K562 (cell line): Measurements from ENCODE around the gene SLC49A3. TPM values are rescaled to one million over a fixed set of nuclear protein-coding genes. Genes with fewer than 3 reads are reported as not detected.

Source experiments
- ATAC-seq: fragments of 200-7000 bp; cut with Tn5 transposase; 3 replicates; pipeline ENCODE4 v1.9.1; 2020; ENCODE audit warnings: moderate library complexity
- BruUV-seq: library from RNA; stranded (reverse); fragments of 400-500 nt; replicated peaks from 2 replicates; lab custom pipeline; 2021; lab: Mats Ljungman, UMichigan
- CTCF ChIA-PET: fragments of 300-600 bp; formaldehyde crosslinking; extraction: SDS; loops from one replicate; lab custom pipeline; 2021; ENCODE audit warnings: low intra/inter-chr PET ratio; lab: Yijun Ruan, JAX
- POLR2A ChIA-PET: fragments of 300-600, 350-650 bp; sonication (Branson Sonifier 250); formaldehyde crosslinking; extraction: SDS; loops from one replicate; lab custom pipeline; 2021; ENCODE audit warnings: antibody characterized with exemption, inconsistent platforms; lab: Yijun Ruan, JAX
- DNase-seq, 4 experiments: peaks; one replicate each; pipeline versions ENCODE4 v3.0.0 to v3.0.0-alpha.2; 2011 to 2018; ENCODE audit warnings: low spot score in 3 of 4, mixed read lengths in 3 of 4; ENCODE audit errors: extremely low read depth in 1 of 4
- FAIRE-seq: peaks from 2 replicates; lab custom pipeline; 2011; peaks lifted over from hg19 to GRCh38; lab: Jason Lieb, UNC
- H2AFZ ChIP-seq: 2 replicates; pipeline ENCODE4 v1.6.0; 2011; ENCODE audit warnings: low read depth, low read length, control low read depth, inconsistent platforms
- H3K27ac ChIP-seq: fragments of 200-600 bp; 3 replicates; pipeline ENCODE4 v1.8.0; 2011; ENCODE audit warnings: low read depth, mild to moderate bottlenecking, control low read depth, inconsistent platforms, low read length, moderate library complexity, mixed read lengths; ENCODE audit errors: extremely low read depth
- H3K27me3 ChIP-seq, 2 experiments: fragments of 300-600 bp in 1 of 2; 2 replicates in 1 of 2; 3 replicates in 1 of 2; pipeline versions ENCODE4 v1.6.0 to v1.8.0; 2011; ENCODE audit warnings: inconsistent platforms in 2 of 2, low read length in 2 of 2, mild to moderate bottlenecking in 1 of 2, mixed read lengths in 1 of 2, moderate library complexity in 1 of 2; ENCODE audit not compliant: control insufficient read depth in 2 of 2, insufficient read depth in 2 of 2
- H3K36me3 ChIP-seq: fragments of 300-600 bp; 3 replicates; pipeline ENCODE4 v1.8.0; 2011; ENCODE audit warnings: mild to moderate bottlenecking, low read length, inconsistent platforms; ENCODE audit not compliant: control insufficient read depth, insufficient read depth
- H3K4me1 ChIP-seq, 2 experiments: fragments of 200-600 bp in 1 of 2; replicated peaks in 1 of 2; 2 replicates in 1 of 2; 3 replicates in 1 of 2; pipeline versions ENCODE4 v1.5.1 to v1.8.0; 2011; ENCODE audit warnings: inconsistent platforms in 2 of 2, low read length in 2 of 2, mild to moderate bottlenecking in 1 of 2, mixed read lengths in 1 of 2, moderate library complexity in 1 of 2; ENCODE audit not compliant: control insufficient read depth in 2 of 2, insufficient read depth in 2 of 2
- H3K4me2 ChIP-seq: 2 replicates; pipeline ENCODE4 v1.6.1; 2011; ENCODE audit warnings: low read length, control low read depth, inconsistent platforms, mixed read lengths; ENCODE audit not compliant: insufficient read depth
- H3K4me3 ChIP-seq: fragments of 200-600 bp; sonication (generic), shearing (Covaris generic); 2 replicates; pipeline ENCODE4 v1.5.1; 2016; ENCODE audit warnings: control low read depth, inconsistent platforms
- H3K79me2 ChIP-seq: fragments of 200-600 bp; 3 replicates; pipeline ENCODE4 v1.8.0; 2011; ENCODE audit warnings: low read length, inconsistent platforms; ENCODE audit not compliant: control insufficient read depth, insufficient read depth
- H3K9ac ChIP-seq, 2 experiments: 2 replicates each; pipeline versions ENCODE4 v1.6.0 to v1.6.1; 2011; ENCODE audit warnings: low read depth in 2 of 2, low read length in 2 of 2, control low read depth in 1 of 2, inconsistent platforms in 1 of 2, mild to moderate bottlenecking in 1 of 2, mixed read lengths in 1 of 2; ENCODE audit not compliant: insufficient read depth in 1 of 2
- H3K9me1 ChIP-seq: one replicate; pipeline ENCODE4 v1.6.0; 2011; ENCODE audit warnings: inconsistent platforms, mild to moderate bottlenecking, low read length, moderate library complexity; ENCODE audit not compliant: control insufficient read depth, insufficient read depth
- H3K9me3 ChIP-seq: replicated peaks from 2 replicates; pipeline ENCODE4 v1.5.1; 2011; ENCODE audit warnings: low read depth, low read length, inconsistent platforms; ENCODE audit not compliant: control insufficient read depth, insufficient read depth
- H4K20me1 ChIP-seq: replicated peaks from 2 replicates; pipeline ENCODE4 v1.6.1; 2011; ENCODE audit warnings: low read length, inconsistent platforms, mixed read lengths; ENCODE audit not compliant: control insufficient read depth, insufficient read depth
- ATF7 ChIP-seq: fragments of 450-650 bp; IDR thresholded peaks from 2 replicates; pipeline ENCODE4 v1.7.1; 2014; ENCODE audit warnings: mild to moderate bottlenecking, moderate library complexity
- MAX ChIP-seq: sonication (generic); formaldehyde crosslinking; IDR thresholded peaks from 2 replicates; pipeline ENCODE4 v1.9.0; 2022; ENCODE audit warnings: mild to moderate bottlenecking, missing genetic modification reagents
- PTRF ChIP-seq: fragments of 450-650 bp; IDR thresholded peaks from 2 replicates; pipeline ENCODE4 v1.6.1; 2016; ENCODE audit warnings: mild to moderate bottlenecking, missing genetic modification characterization, missing compliant biosample characterization
- PYGO2 ChIP-seq: fragments of 450-650 bp; IDR thresholded peaks from 2 replicates; pipeline ENCODE4 v1.6.1; 2016; ENCODE audit warnings: mild to moderate bottlenecking, missing genetic modification characterization, moderate library complexity, missing compliant biosample characterization
- SMAD3 ChIP-seq: fragments of 450-650 bp; formaldehyde crosslinking; conservative IDR thresholded peaks from 2 replicates; pipeline ENCODE4 v1.4.0; 2020; ENCODE audit warnings: mild to moderate bottlenecking
- SMC3 ChIP-seq: conservative IDR thresholded peaks from 2 replicates; pipeline ENCODE4 v1.6.1; 2011; ENCODE audit warnings: low read depth, low read length, improper control_type of control experiment; ENCODE audit not compliant: insufficient read depth
- SRSF9 ChIP-seq: fragments of 200-400 bp; formaldehyde crosslinking; IDR thresholded peaks from 2 replicates; pipeline ENCODE4 v1.6.1; 2017; ENCODE audit warnings: low read depth, low read length, borderline replicate concordance
- ZBTB26 ChIP-seq: fragments of 450-650 bp; formaldehyde crosslinking; IDR thresholded peaks from 2 replicates; pipeline ENCODE4 v1.4.0; 2022; ENCODE audit warnings: missing genetic modification characterization
- WGBS: fragments of 100-300 bp; shearing (Covaris generic); methylation state at CpG from one replicate; pipeline ENCODE4 v1.1.6; 2016; ENCODE audit warnings: low coverage, mixed read lengths; ENCODE audit not compliant: insufficient coverage; ENCODE audit errors: missing lambda C conversion rate; 5-methylcytosine and 5-hydroxymethylcytosine counted together
- in situ Hi-C: fragments of 300-500 bp; cut with MboI; formaldehyde crosslinking; loops from 4 replicates; pipeline ENCODE4 v1.15.0; 2018; ENCODE audit warnings: inconsistent platforms, mixed read lengths
- intact Hi-C: fragments of 100-400 bp; cut with micrococcal nuclease; formaldehyde crosslinking; loops from 2 replicates; pipeline ENCODE4 v1.14.2; 2022
- polyA plus RNA-seq, 8 experiments: library from polyadenylated mRNA; depleted of rRNA in 4 of 8; stranded (reverse) in 5 of 8; unstranded in 3 of 8; fragments of >200 nt; fragmentation: Nextera tagmentation in 2 of 8; fragmentation: Illumina TruSeq in 1 of 8; extraction: Ambion mirVana in 2 of 8; extraction: Trizol in 1 of 8; gene quantifications; 2 replicates each; pipeline versions ENCODE4 v1.2.1 to v1.2.3, GENCODE V29; 2011 to 2014; ENCODE audit warnings: inconsistent platforms in 1 of 8, missing spikeins in 1 of 8
- total RNA-seq, 7 experiments: library from RNA; depleted of rRNA in 6 of 7; stranded (reverse); fragments of >200 nt in 6 of 7; fragmentation: Illumina TruSeq in 2 of 7; extraction: Trizol in 2 of 7; gene quantifications; 2 replicates each; pipeline versions ENCODE4 v1.2.1 to v1.2.3, GENCODE V29; 2011 to 2021; ENCODE audit warnings: low replicate concordance in 1 of 7

The SLC49A3 gene
- total and polyA plus RNA-seq, 9 of the 15 experiments (the other 6 are each of a cell fraction or from before 2014, with no cell fraction given), result 0.24 to 0.41 TPM; not detected in 7

GRCh38 chr4:689723-690122 is 772 bp upstream of the SLC49A3 start:
- 60% methylated on average over 7 of the region's 8 CpGs for WGBS

More at GRCh38 chr4:689723-690122, 772 bp upstream of the SLC49A3 start:
- no peaks in the 10 kb centered on the region for H4K20me1 ChIP-seq
- no peaks in the 10 kb centered on the region for H3K9me1 ChIP-seq
- no peak overlapping the region for H3K4me3 ChIP-seq
- ChIA-PET CTCF (no interaction called here), POLR2A (interaction anchor here (1.0 to 1.3 kb wide), 2 partner anchors 8 to 11 kb away, joined by 4 read pairs; no protein-coding TSS in a partner anchor)
- ATAC-seq (no peak), DNase-seq (no peak), FAIRE-seq (no peak)
- H2AFZ ChIP-seq, result no peak overlapping the region
- H3K27ac ChIP-seq, result no peak overlapping the region
- in situ Hi-C loops (no loop called here), intact Hi-C loops (loop anchor here (10.0 kb wide), 2 partner anchors 45 to 295 kb away; partner anchors contain the start of gene IDUA)
- H3K9me3 ChIP-seq, result no peaks in the 10 kb centered on the region
- H3K9ac ChIP-seq, result peak overlapping the region in 1 of 2 experiments; percentile 80; a peak in 2 of 4 replicates
- H3K79me2 ChIP-seq, result peaks cover 7% of the 10 kb centered on the region; the same call in 2 of the 3 replicates
- H3K4me2 ChIP-seq, result no peak overlapping the region
- H3K4me1 ChIP-seq, result peaks cover 21 to 61% of the 10 kb centered on the region in 2 experiments
- no peaks in the 10 kb centered on the region for H3K36me3 ChIP-seq
- H3K27me3 ChIP-seq, result no peaks in the 10 kb centered on the region
- TF ChIP-seq MAX (no peak), PTRF (tag) (no peak), SRSF9 (no peak), SMC3 (no peak), ATF7 (no peak), SMAD3 (CRISPR knock-in tag) (no peak), ZBTB26 (CRISPR knock-in tag) (no peak), PYGO2 (tag) (no peak)
- no TSS peak for BruUV-seq
